MV-4-11 (cell line): ENCODE data around the gene TNS3.
"Not testable (repeated sequence)": the region's sequence is repeated elsewhere in the genome, so short reads cannot be mapped to it uniquely, and the experiment has no call there.

Source experiments
- DNase-seq: peaks from one replicate; lab custom pipeline; 2025; lab: John Stamatoyannopoulos, UW

Gene TNS3

GRCh38 chr7:47561715-47562446, 20.0 kb downstream of the TNS3 start:
- no peak for DNase-seq

- no peak for DNase-seq
These were observed 22.3 kb downstream of the TNS3 start for GRCh38 chr7:47559306-47560220.

- DNase-seq: no peak
These were observed 23.9 kb downstream of the TNS3 start for GRCh38 chr7:47557694-47558670.

- DNase-seq: no peak
These were observed 24.6 kb downstream of the TNS3 start for GRCh38 chr7:47557317-47557693.

GRCh38 chr7:47556511-47557180, 25.3 kb downstream of the TNS3 start:
- DNase-seq: peak; percentile 71

GRCh38 chr7:47553309-47553708, 28.6 kb downstream of the TNS3 start:
- DNase-seq: no peak

GRCh38 chr7:47552621-47553020, 29.3 kb downstream of the TNS3 start:
- no peak for DNase-seq

- no peak for DNase-seq
These were observed 30.1 kb downstream of the TNS3 start for GRCh38 chr7:47551668-47552440.

- no peak for DNase-seq
These were observed 31.0 kb downstream of the TNS3 start for GRCh38 chr7:47550788-47551470.

- no peak for DNase-seq
These were observed 32.0 kb downstream of the TNS3 start for GRCh38 chr7:47549916-47550315.

GRCh38 chr7:47549397-47549796, 32.5 kb downstream of the TNS3 start:
- no peak for DNase-seq

GRCh38 chr7:47548546-47548945, 33.4 kb downstream of the TNS3 start:
- DNase-seq: no peak

- DNase-seq: no peak
These were observed 35.0 kb downstream of the TNS3 start for GRCh38 chr7:47546733-47547494.

GRCh38 chr7:47546171-47546570, 35.7 kb downstream of the TNS3 start:
- DNase-seq: no peak

- no peak for DNase-seq
These were observed 37.5 kb downstream of the TNS3 start for GRCh38 chr7:47544416-47544815.

GRCh38 chr7:47543714-47544113, 38.2 kb downstream of the TNS3 start:
- DNase-seq: no peak

- no peak for DNase-seq
These were observed 38.9 kb downstream of the TNS3 start for GRCh38 chr7:47543056-47543455.

GRCh38 chr7:47542051-47542450, 39.9 kb downstream of the TNS3 start:
- DNase-seq: no peak

- not testable (repeated sequence) for DNase-seq
These were observed 40.4 kb downstream of the TNS3 start for GRCh38 chr7:47541485-47541884.
